ENCODE results near the gene RFX8. TPM values are rescaled to one million over a fixed set of nuclear protein-coding genes. Genes with fewer than 3 reads are reported as not detected.

RFX8 gene
- total and polyA plus RNA-seq, 8 donors = 0.13 to 0.92 TPM; not detected in 6

DNA sequence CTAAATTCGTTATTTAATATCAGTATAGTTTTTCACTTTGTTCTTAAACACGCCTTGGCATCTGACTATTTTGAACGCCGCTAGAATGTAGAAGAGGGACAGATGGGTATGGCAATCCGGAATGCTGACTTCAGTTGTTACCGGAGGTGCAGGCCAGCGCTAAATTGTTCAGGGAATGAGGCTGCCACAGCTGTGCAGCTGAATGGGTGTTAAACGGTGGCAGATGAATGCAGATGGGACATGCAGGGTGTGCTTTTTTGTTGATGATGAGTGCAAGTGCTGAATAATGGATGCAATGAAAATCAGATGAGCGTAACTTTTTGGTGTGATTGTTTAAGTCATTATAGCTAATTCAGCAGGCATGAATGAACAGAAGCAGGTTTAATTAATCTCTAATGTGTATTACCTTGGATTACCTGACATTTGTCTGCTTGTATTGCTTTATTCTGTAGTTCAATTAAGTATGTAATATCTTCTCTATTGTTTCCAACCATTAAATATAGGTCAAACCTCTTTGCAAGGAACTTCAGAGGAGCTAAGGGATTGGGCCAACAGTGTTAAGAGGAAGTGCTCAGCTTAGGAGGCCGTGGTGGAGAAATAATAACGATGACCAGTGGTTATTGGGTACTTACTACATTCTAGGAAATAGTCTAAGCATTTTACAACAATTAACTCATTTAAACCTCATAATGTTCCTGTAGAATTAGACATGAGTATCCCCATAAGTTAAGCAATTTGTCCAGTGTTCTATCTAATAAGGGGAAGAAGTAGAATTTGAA, 75.7 kb downstream of the RFX8 start:
- Histone ChIP-seq H3K4me1 (peaks cover 0 to 5% (median 0%) of the 10 kb centered on the region in 4 donors), H3K9me3 (no peaks in the 10 kb centered on the region), H3K27ac (no peak overlapping the region), H3K36me3 (no peaks in the 10 kb centered on the region), H3K4me3 (no peak overlapping the region), H3K27me3 (peaks cover 0 to 11% (median 0%) of the 10 kb centered on the region in 3 donors)
- DNase-seq = no peak
- TF ChIP-seq POLR2A (IDR thresholded peaks at IDR 0.05) (no peak), EP300 (IDR thresholded peaks at IDR 0.05) (no peak), CTCF (IDR thresholded peaks at IDR 0.05) (no peak), POLR2AphosphoS5 (IDR thresholded peaks at IDR 0.05) (no peak)
- WGBS, 5 donors = 80 to 87% (median 87%) methylated on average over 11 of the region's 11 CpGs
- intact Hi-C loops (cut with DNase I; ENCODE audit: low total_unique reads) = no loop called here

GRCh38 chr2:101398116-101398821, 76.6 kb downstream of the RFX8 start:
- intact Hi-C loops (cut with DNase I; ENCODE audit: low total_unique reads) = no loop called here
- TF ChIP-seq POLR2A (IDR thresholded peaks at IDR 0.05) = no peak
- TF ChIP-seq POLR2AphosphoS5 (IDR thresholded peaks at IDR 0.05) = no peak
- TF ChIP-seq EP300 (IDR thresholded peaks at IDR 0.05) = no peak
- no peak for TF ChIP-seq CTCF (IDR thresholded peaks at IDR 0.05)
- Histone ChIP-seq H3K9me3 (no peaks in the 10 kb centered on the region), H3K36me3 (no peaks in the 10 kb centered on the region), H3K4me1 (peaks cover 0 to 5% (median 0%) of the 10 kb centered on the region in 4 donors), H3K27me3 (peaks cover 0 to 11% (median 0%) of the 10 kb centered on the region in 3 donors), H3K4me3 (no peak overlapping the region), H3K27ac (no peak overlapping the region)
- 64 to 73% (median 66%) methylated on average over 10 of the region's 10 CpGs for WGBS, 5 donors
- DNase-seq = no peak

DNA sequence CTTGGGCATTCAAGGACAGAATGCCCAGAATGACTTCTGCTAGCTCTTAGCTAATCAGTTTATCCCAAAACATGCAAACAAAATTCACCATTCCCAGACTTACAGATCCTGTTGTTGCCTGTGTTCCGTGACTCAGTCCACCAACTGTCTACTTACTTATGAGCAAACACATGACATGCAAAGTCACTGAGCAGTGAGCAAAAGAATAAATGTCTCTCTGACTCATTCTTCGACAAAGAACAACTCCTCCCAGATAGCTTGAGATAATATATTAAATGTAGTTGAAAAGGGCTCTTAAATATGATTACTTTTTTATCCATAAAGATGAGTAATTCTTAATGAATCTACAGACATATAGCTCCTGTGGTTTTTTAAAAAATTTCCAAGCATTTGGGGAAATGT, 78.6 kb downstream of the RFX8 start:
- WGBS, 5 donors = 20 to 41% (median 28%) methylated on average over 2 of the region's 2 CpGs
- Histone ChIP-seq H3K4me3 (no peak overlapping the region), H3K27me3 (peaks cover 0 to 11% (median 0%) of the 10 kb centered on the region in 3 donors), H3K4me1 (peaks cover 0 to 5% (median 0%) of the 10 kb centered on the region in 4 donors), H3K27ac (peak overlapping the region in 1 of 5 donors; percentile 22), H3K9me3 (no peaks in the 10 kb centered on the region), H3K36me3 (no peaks in the 10 kb centered on the region)
- no peak for TF ChIP-seq EP300 (IDR thresholded peaks at IDR 0.05)
- no peak for TF ChIP-seq POLR2A (IDR thresholded peaks at IDR 0.05)
- TF ChIP-seq CTCF (IDR thresholded peaks at IDR 0.05) = no peak
- TF ChIP-seq POLR2AphosphoS5 (IDR thresholded peaks at IDR 0.05) = peak in 1 of 3 donors; percentile 64
- no peak for DNase-seq
- intact Hi-C loops (cut with DNase I; ENCODE audit: low total_unique reads) = no loop called here

DNA sequence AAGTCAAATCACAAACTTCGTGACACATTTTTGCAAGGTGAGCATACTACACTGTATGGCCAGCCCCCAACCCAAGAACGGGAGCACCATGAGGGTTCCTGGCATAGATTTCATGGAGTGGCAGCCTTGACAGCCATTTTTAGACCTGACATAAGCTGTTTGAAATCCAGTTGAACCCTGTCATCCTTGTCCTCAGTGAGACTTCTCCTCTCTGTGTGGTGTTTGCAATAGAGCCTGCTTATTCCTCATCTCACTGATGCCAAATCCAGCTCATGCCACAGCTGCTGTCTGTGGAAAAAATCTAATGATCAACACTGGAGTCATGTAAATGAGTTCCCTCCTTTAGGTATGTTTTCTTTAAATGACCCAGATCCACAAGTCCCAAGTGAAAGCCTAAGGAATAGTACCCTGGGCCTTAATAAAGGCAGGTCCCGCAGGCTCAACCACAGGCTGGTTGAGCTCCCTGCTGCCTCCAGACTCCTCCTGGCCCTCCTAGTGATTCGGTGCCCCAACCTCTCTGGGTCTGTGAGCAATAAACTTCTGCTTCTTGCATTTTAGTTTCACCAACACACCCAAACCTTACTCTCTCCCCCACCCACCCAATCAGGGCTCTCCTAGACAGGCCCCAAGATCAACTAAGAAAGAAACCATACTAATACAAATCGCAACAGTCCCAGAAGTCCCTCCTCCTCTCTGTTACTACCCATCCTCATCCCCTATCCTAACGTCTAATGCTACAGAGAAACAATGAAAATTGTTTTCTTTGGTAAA, 79.2 kb downstream of the RFX8 start:
- H3K27ac ChIP-seq = peak overlapping the region in 1 of 5 donors; percentile 22
- intact Hi-C loops (cut with DNase I; ENCODE audit: low total_unique reads) = no loop called here
- H3K4me3 ChIP-seq = no peak overlapping the region
- no peaks in the 10 kb centered on the region for H3K36me3 ChIP-seq
- no peaks in the 10 kb centered on the region for H3K9me3 ChIP-seq
- 81 to 86% (median 82%) methylated on average over 5 to 6 of the region's 6 CpGs for WGBS, 5 donors
- peaks cover 0 to 9% (median 0%) of the 10 kb centered on the region in 3 donors for H3K27me3 ChIP-seq
- TF ChIP-seq EP300 (IDR thresholded peaks at IDR 0.05) (no peak), POLR2A (IDR thresholded peaks at IDR 0.05) (no peak), CTCF (IDR thresholded peaks at IDR 0.05) (no peak), POLR2AphosphoS5 (IDR thresholded peaks at IDR 0.05) (no peak)
- peaks cover 0 to 5% (median 0%) of the 10 kb centered on the region in 4 donors for H3K4me1 ChIP-seq
- DNase-seq = no peak

Data from stomach (tissue), 9 donors.